Activated naive CD8-positive, alpha-beta T cell treated with anti-CD3 and anti-CD28 coated beads, Interleukin-2, amount 10 ng/mL, durations not matched to agents 7 days and 5 days (primary cell): ENCODE results near the gene SLIT3. TPM values are rescaled to one million over a fixed set of nuclear protein-coding genes. Genes with fewer than 3 reads are reported as not detected.

ENCODE experiments used
- ATAC-seq: fragments of 150-1000 bp; cut with Tn5 transposase; one replicate; pipeline ENCODE4 v1.10.0; 2021; ENCODE audit warnings: low read depth, moderate library complexity
- POLR2A ChIA-PET: fragments of 350-600 bp; sonication (Branson Sonifier 250); formaldehyde crosslinking; loops from one replicate; lab custom pipeline; 2021; ENCODE audit warnings: antibody characterized with exemption; lab: Charles Lee
- DNase-seq: peaks from one replicate; pipeline ENCODE4 v3.0.0; 2021
- H3K27ac Mint-ChIP-seq: one replicate; pipeline ENCODE4 v1.8.0; 2022; ENCODE audit warnings: mild to moderate bottlenecking, mixed read lengths
- H3K27me3 Mint-ChIP-seq: one replicate; pipeline ENCODE4 v1.8.0; 2022; ENCODE audit warnings: mild to moderate bottlenecking, moderate library complexity, mixed read lengths
- H3K36me3 Mint-ChIP-seq: one replicate; pipeline ENCODE4 v1.8.0; 2021; ENCODE audit warnings: mild to moderate bottlenecking, mixed read lengths
- H3K4me1 Mint-ChIP-seq: one replicate; pipeline ENCODE4 v1.8.0; 2021; ENCODE audit warnings: mixed read lengths
- H3K4me3 Mint-ChIP-seq: one replicate; pipeline ENCODE4 v1.8.0; 2022; ENCODE audit warnings: mild to moderate bottlenecking, moderate library complexity, mixed read lengths
- H3K9me3 Mint-ChIP-seq: one replicate; pipeline ENCODE4 v1.8.0; 2021; ENCODE audit warnings: mixed read lengths
- total RNA-seq, 2 experiments: library from RNA; stranded (reverse); gene quantifications; one replicate each; pipeline ENCODE4 v1.2.3, GENCODE V29; 2021

SLIT3 gene
- total RNA-seq, 2 experiments from 2014 or later = not detected

DNA sequence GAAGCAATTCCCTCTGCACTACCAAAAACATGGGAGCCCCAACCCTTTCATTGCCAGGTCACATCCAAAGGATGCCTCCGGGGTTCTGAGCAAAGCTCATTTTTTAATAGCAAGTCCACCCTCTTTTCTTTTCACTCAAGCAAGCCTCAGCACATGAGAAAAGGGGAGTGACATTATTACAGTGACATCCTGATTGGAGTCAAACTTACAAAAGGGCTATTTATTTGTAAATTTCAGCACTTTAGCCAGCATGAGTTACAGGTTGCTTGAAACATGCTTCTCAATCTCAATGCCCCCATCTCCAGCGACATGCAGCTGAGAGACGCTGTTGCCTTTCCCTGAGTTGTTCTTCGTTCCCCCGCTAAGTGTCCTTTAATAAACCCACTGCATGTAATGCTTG is 483.3 kb downstream of the SLIT3 start:
- Mint-ChIP-seq H3K27me3 (peaks cover 12% of the 10 kb centered on the region), H3K36me3 (no peaks in the 10 kb centered on the region), H3K4me3 (no peak overlapping the region), H3K9me3 (no peaks in the 10 kb centered on the region), H3K27ac (no peak overlapping the region), H3K4me1 (no peaks in the 10 kb centered on the region)
- ATAC-seq (no peak), DNase-seq (no peak)
- POLR2A ChIA-PET = no interaction called here

GRCh38 chr5:168816661-168817060 is 484.3 kb downstream of the SLIT3 start:
- no peak overlapping the region for H3K27ac Mint-ChIP-seq
- DNase-seq (no peak), ATAC-seq (no peak)
- no peaks in the 10 kb centered on the region for H3K4me1 Mint-ChIP-seq
- no peaks in the 10 kb centered on the region for H3K36me3 Mint-ChIP-seq
- POLR2A ChIA-PET = no interaction called here
- peaks cover 15% of the 10 kb centered on the region for H3K27me3 Mint-ChIP-seq
- no peaks in the 10 kb centered on the region for H3K9me3 Mint-ChIP-seq
- H3K4me3 Mint-ChIP-seq = no peak overlapping the region

DNA sequence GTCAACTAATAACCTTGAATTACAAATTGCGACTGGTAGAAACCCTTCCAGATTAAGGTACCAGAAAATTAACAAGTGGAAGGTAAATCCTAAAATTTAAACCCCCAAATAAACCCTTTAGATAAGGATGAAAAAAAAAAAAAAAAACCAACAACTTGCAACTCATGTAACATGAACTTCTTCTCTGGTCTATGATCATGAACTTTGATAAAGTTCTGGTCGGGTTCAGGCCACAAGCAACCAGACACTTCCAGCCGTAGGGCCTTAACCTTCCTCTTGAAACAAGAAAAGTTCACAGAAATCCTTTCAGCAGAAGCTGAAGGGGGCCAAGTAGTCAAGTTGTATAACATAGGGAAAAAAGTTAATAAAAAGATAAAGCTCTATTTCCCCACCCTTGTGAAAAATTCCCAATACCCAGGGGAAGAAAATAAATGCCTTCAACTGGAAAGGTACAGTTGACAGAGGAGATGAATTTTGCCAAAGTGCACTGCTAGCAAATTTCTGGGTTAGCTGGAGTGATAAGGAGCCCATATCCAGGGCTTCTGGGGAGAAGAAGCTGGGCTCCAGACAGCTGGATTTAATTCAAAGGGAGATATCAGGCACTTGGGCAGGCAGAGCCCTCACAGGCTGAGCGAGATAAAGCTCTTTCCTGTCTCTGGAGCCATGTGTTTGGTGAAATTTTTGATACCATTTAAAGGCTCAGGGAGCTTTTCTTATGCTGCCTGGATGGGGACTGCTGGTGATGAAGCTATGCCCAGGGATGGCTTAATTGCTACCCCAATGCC is 487.6 kb downstream of the SLIT3 start:
- Mint-ChIP-seq H3K27me3 (peaks cover 6% of the 10 kb centered on the region), H3K27ac (no peak overlapping the region), H3K9me3 (no peaks in the 10 kb centered on the region), H3K36me3 (no peaks in the 10 kb centered on the region), H3K4me3 (no peak overlapping the region), H3K4me1 (no peaks in the 10 kb centered on the region)
- ATAC-seq (no peak), DNase-seq (no peak)
- POLR2A ChIA-PET = no interaction called here

DNA sequence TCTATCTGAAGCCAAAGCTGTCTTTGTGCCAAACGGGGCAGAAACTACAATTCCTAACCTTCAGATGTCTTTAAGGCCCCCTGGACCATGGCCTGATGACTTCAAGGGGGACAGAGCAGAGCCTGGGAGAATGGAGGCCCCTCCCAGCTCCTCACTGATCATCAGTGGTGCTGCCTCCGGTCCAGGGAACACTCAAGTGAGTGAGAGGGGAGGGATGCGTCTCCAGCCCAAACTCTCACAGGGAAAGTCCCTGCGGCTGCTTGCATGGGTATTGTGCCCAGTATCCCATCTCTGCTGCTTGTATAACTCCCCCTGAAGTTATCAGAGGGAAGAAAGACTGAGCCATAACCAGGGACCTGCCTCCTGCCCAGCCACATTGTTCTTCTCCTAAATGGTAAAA is 490.3 kb downstream of the SLIT3 start:
- ATAC-seq (no peak), DNase-seq (no peak)
- H3K36me3 Mint-ChIP-seq = no peaks in the 10 kb centered on the region
- H3K4me1 Mint-ChIP-seq = no peaks in the 10 kb centered on the region
- no peak overlapping the region for H3K27ac Mint-ChIP-seq
- no peaks in the 10 kb centered on the region for H3K9me3 Mint-ChIP-seq
- no peak overlapping the region for H3K4me3 Mint-ChIP-seq
- peaks cover 12% of the 10 kb centered on the region for H3K27me3 Mint-ChIP-seq
- POLR2A ChIA-PET = no interaction called here

- Mint-ChIP-seq H3K27me3 (peaks cover 9% of the 10 kb centered on the region), H3K27ac (no peak overlapping the region), H3K9me3 (no peaks in the 10 kb centered on the region), H3K4me1 (no peaks in the 10 kb centered on the region), H3K36me3 (no peaks in the 10 kb centered on the region), H3K4me3 (no peak overlapping the region)
- ATAC-seq (no peak), DNase-seq (no peak)
- POLR2A ChIA-PET = no interaction called here
These were observed 491.7 kb downstream of the SLIT3 start for GRCh38 chr5:168809218-168809617.

DNA sequence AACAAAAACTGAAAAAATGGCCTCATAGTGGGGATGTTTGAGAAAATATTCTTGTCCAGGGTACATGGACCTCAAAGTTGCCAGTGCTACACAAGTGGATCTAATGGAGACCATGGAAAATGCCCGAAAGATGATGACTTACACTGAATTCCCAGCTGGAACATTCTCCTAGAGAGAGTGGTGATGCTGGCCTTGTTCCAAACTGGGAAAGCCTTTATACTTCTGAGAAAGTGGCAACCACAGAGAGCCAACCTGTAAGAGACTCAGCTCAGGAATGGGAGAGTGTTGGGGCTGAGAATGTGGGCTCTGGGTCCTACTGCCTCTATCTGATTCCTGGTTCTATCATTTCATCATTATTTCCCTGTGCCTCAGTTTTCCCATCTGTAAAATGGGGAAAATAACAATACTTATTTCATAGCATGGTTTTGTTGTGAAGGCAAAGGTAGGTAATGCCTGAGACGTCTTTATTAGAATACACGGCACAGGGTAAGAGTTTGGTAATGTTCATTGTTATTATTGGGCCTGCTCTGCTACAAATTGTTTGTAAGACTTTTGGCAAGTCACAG is 492.8 kb downstream of the SLIT3 start:
- ATAC-seq (no peak), DNase-seq (no peak)
- Mint-ChIP-seq H3K9me3 (no peaks in the 10 kb centered on the region), H3K27ac (no peak overlapping the region), H3K36me3 (no peaks in the 10 kb centered on the region), H3K4me1 (no peaks in the 10 kb centered on the region), H3K27me3 (peaks cover 9% of the 10 kb centered on the region), H3K4me3 (no peak overlapping the region)
- POLR2A ChIA-PET = no interaction called here

DNA sequence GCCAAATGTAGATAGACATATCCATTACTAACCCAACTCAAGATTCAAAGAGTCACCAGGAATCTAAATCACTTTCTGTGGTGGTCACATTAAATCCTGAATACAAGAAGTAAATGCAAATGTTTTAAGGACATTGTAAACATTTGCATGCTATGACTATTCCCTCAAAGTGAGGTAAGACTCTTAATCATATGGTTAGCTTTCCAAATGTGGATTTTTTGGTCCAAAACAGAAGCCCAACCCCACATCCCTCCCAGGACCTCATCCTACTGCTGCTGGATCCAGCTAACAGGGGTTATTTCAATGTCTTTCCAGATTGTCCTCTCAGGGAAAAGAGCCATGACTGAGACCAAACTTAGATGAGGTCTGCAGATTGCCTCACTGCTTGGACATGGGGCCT is 493.7 kb downstream of the SLIT3 start:
- no peak for DNase-seq
- Mint-ChIP-seq H3K27ac (no peak overlapping the region), H3K9me3 (no peaks in the 10 kb centered on the region), H3K27me3 (peaks cover 9% of the 10 kb centered on the region), H3K4me1 (no peaks in the 10 kb centered on the region), H3K36me3 (no peaks in the 10 kb centered on the region), H3K4me3 (no peak overlapping the region)
- no peak for ATAC-seq
- POLR2A ChIA-PET = no interaction called here

- H3K36me3 Mint-ChIP-seq = no peaks in the 10 kb centered on the region
These were observed 497.4 kb downstream of the SLIT3 start for GRCh38 chr5:168803541-168803940.

DNA sequence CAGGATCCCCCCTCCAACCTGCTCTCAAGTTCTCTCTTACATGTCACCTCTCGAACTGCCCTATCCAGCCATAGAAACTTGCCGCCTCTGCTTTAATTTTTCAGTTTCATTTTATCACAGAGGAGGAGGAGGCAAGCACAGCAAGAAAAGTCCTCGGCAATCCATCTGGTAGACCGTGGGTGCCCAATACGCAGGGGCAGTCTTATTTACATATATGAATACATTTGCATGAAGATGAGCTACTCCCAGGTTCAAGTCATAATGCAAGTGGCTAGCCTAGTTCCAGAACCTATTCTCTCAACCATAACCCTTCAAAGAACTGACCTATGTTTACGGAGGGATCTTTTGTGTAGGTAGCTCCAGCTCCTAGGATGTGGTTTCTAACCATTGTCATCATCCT is 498.6 kb downstream of the SLIT3 start:
- Mint-ChIP-seq H3K4me1 (peaks cover 16% of the 10 kb centered on the region), H3K9me3 (no peaks in the 10 kb centered on the region), H3K27ac (no peak overlapping the region), H3K27me3 (peaks cover 4% of the 10 kb centered on the region), H3K36me3 (no peaks in the 10 kb centered on the region), H3K4me3 (no peak overlapping the region)
- POLR2A ChIA-PET = no interaction called here
- DNase-seq = no peak
- ATAC-seq = no peak

More at GRCh38 chr5:168803541-168803940, 497.4 kb downstream of the SLIT3 start:
- Mint-ChIP-seq H3K4me3 (no peak overlapping the region), H3K27ac (no peak overlapping the region), H3K4me1 (peaks cover 6% of the 10 kb centered on the region), H3K27me3 (peaks cover 6% of the 10 kb centered on the region), H3K9me3 (no peaks in the 10 kb centered on the region)
- no peak for DNase-seq
- no peak for ATAC-seq
- POLR2A ChIA-PET = no interaction called here

DNA sequence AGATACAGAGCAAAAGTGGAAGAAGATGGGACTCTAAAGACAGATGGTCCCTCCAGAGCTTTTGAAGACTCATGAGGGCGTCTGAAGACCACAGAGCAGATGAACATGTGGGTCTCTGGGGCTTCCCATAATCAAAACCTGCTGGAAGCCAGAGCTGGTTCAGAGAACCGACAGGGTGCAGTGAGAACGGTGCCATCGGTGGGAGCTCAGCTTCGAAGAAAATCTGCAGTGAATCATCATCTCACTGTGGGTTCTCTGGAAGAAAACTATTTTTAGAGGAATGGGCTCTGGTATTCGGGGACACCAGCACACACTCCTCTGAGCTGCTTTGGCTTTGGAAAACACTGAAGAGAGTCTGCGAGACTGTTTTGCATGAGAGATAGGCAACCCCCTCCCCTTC is 499.4 kb downstream of the SLIT3 start:
- no peaks in the 10 kb centered on the region for H3K9me3 Mint-ChIP-seq
- no peak overlapping the region for H3K27ac Mint-ChIP-seq
- ATAC-seq (no peak), DNase-seq (no peak)
- H3K4me3 Mint-ChIP-seq = no peak overlapping the region
- POLR2A ChIA-PET = no interaction called here
- H3K27me3 Mint-ChIP-seq = peaks cover 4% of the 10 kb centered on the region
- peaks cover 16% of the 10 kb centered on the region for H3K4me1 Mint-ChIP-seq
- no peaks in the 10 kb centered on the region for H3K36me3 Mint-ChIP-seq

GRCh38 chr5:168800701-168801100 is 500.2 kb downstream of the SLIT3 start:
- POLR2A ChIA-PET = no interaction called here
- no peak for ATAC-seq
- H3K9me3 Mint-ChIP-seq = no peaks in the 10 kb centered on the region
- DNase-seq = no peak
- no peaks in the 10 kb centered on the region for H3K27me3 Mint-ChIP-seq
- peaks cover 16% of the 10 kb centered on the region for H3K4me1 Mint-ChIP-seq
- no peak overlapping the region for H3K27ac Mint-ChIP-seq
- H3K36me3 Mint-ChIP-seq = no peaks in the 10 kb centered on the region
- H3K4me3 Mint-ChIP-seq = no peak overlapping the region

GRCh38 chr5:168798065-168799023 is 502.6 kb downstream of the SLIT3 start:
- Mint-ChIP-seq H3K36me3 (no peaks in the 10 kb centered on the region), H3K9me3 (no peaks in the 10 kb centered on the region), H3K27me3 (no peaks in the 10 kb centered on the region), H3K27ac (peak overlapping the region; percentile 61), H3K4me1 (peaks cover 21% of the 10 kb centered on the region), H3K4me3 (no peak overlapping the region)
- POLR2A ChIA-PET = no interaction called here
- ATAC-seq (peak; percentile 86), DNase-seq (no peak)
